NOMO-1 treated with DMSO at 0.1 percent for 48 hours (cell line): Measurements from ENCODE around the gene CDKN2A.

Source experiments
- DNase-seq: peaks from one replicate; lab custom pipeline; 2025; ENCODE audit not compliant: unreplicated experiment; lab: John Stamatoyannopoulos, UW

The CDKN2A gene

DNA sequence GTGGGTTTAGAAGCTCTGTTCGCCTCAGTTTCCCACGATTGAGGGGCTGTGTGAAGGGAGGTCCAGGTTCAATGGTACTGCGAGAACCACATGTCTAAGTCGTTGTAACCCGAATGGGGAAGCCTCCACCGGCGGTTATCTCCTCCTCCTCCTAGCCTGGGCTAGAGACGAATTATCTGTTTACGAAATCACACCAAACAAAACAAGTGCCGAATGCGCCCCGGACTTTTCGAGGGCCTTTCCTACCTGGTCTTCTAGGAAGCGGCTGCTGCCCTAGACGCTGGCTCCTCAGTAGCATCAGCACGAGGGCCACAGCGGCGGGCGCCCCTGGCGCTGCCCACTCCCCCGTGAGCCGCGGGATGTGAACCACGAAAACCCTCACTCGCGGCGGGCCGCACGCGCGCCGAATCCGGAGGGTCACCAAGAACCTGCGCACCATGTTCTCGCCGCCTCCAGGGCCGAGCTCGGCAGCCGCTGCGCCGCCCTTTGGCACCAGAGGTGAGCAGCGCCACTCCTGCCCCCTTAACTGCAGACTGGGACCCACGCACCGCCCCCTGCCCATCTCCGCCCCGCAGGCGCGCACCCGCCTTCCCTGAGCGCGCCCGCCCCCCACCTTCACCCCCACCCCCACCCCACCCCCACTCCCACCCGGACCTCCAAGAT is at the start of gene CDKN2A:
TSS of gene CDKN2A (minus strand) at position 500 of the 663 bp plus-strand sequence.
- DNase-seq = no peak

DNA sequence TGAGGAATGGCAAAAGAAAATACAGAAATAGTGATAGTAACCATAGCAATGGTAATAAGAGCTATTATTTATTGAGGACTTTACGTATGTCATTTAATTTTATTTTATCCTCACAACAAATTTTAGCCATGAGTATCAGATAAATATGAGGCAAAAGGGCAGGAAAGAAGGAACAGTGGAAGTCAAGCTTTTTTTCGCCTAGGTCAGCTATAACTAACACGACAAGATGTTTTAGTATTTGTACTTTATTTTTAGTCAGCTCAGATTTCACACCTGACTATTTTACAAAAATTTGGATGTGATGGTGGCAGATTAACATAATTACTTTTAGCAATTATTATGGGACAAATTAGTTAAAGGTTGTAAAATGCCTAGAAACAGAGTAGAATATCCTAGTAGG is 49.7 kb upstream of the CDKN2A start:
- no peak for DNase-seq

GRCh38 chr9:22041775-22042174 is 47.6 kb upstream of the CDKN2A start:
- no peak for DNase-seq

DNA sequence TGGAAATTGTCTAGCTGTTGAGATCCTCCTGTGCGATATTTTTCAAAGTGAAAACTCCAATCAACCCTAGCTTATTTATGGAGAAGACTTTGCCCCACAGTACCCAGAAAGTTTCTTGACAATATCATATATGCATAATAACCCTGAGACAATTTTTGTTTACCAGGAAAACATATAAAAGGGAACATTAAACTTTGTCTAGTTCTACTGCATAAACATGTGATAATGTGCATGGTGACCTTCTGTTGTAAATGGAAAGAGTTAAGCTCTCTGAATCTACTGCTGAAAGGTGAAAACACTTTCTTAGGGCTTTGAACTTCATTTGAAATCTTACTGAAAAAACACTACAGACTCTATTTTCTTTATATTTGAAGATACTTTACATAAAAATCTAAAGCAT is 47.2 kb upstream of the CDKN2A start:
- DNase-seq = no peak

DNA sequence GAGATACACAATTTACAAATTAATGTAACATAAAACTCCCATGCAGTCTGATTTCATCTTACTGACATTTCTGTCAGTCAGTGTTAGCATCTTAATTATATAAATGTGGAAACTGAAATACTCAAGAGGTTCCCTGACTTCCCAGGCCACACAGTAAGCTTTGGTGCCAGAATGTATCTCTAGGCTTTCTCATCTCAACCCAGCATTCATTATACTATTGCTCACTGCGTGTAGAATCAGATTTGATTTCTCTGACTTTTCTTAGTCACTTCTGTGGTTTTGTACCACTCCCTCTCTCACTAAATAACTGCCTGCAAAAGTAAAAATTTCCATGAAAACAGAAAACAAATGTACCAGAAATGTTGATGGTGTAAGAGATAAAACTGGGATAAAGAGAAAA is 46.6 kb upstream of the CDKN2A start:
- no peak for DNase-seq

- DNase-seq = no peak
Measured at GRCh38 chr9:22039258-22039657, 45.1 kb upstream of the CDKN2A start.

- DNase-seq = no peak
Measured at GRCh38 chr9:22037954-22038690, 43.9 kb upstream of the CDKN2A start.

DNA sequence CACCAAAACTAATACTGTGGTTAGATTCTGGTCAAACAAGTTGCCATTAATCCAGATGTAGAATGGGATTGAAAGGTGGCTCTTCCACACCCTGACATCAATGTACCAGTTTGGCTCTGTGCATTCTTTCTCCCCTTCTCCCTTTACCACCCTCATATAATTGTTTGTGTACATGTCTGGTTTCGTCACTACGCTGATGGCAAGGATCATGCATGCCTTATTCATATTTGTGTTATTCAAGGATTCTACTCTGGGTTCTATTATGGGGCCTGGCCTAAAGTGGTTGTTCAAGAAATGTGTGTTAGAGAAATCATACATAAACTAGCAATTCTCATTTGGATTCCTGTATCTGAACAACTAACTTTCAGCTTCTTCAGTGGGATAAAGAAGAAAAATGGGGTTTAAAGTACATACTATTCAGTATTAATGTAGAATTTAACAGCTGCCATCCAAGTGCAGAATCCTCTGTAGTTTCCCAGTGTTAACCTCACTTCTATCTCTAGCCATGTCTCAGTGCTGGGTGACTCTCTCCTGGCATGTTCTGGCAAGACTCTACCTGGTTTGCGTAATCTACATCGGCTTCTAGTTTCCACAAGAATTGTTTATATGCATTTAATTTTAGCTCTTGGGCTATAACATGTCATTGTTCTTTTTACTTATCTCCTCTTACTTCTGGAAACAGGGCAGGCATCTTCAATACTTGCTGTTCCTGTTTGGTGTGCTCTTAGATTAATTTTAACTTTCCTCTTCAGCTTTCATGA is 42.9 kb upstream of the CDKN2A start:
- DNase-seq = no peak

DNA sequence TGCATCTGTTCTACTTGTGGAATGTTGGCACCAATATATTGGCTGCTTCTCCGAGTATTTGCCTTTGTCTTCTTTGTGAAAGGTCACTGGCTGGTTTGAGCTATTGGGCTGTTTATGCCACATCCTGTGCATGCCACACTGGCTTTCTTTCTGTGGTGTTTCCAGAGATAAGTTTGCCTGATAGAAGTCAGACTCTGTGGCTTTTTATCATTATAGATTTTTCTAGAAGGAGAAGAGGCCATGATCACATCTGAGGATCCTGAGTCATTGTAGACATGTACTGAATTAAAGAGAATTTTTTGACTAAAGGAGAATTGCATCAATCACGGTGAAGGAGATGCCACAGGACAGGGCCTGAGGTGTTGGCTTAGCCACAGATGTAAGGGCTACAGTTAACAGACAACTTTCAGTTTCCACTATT is 41.4 kb upstream of the CDKN2A start:
- no peak for DNase-seq

- DNase-seq = no peak
Measured at GRCh38 chr9:22033012-22033630, 38.9 kb upstream of the CDKN2A start.

GRCh38 chr9:22031655-22032411 is 37.6 kb upstream of the CDKN2A start:
- DNase-seq = no peak

DNA sequence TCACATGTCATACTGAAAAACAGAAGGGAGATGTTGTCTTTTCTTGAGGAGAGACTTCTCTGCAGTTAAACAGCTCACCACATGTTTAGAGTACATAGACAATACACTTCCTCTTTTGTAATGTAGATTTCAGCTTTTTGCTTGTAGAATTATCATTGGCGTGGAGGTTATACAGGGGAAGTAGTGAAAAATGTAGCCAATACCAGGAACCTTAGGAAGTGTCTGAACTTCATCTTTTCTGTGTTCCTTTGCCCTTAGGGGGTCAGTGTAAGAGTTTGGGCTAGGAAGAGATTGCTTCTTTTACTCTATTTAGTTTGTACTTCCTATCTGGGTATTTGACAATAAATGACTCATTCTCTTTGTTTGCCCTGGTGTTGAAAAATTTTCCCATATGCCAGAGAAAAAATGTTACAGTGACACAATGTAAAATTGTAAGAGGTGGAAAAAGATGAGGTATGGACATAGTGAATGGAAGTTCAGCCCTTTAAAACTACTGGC is 36.0 kb upstream of the CDKN2A start:
- DNase-seq = no peak

DNA sequence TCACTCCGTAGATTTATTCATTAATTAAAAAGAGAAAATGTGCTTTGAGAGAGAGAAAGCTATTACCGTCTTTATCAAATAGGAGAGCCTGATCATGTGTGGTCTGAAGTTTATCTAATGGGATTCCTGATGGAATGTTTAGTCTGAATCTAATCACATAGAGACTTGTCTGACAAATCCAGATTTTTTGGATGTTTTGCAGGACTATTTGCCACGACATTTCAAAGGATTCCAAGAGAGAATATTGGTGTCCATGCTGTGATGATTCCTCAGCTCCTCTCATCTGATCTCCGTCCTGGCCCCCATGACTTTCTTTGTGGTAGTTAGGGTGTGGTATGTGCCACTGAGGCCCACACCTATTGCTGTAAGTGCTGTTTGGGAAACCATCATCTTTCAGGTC is 35.0 kb upstream of the CDKN2A start:
- no peak for DNase-seq

- DNase-seq = no peak
Measured at GRCh38 chr9:22028394-22028793, 34.2 kb upstream of the CDKN2A start.

- DNase-seq = no peak
Measured at GRCh38 chr9:22026696-22027095, 32.5 kb upstream of the CDKN2A start.

- DNase-seq = no peak
Measured at GRCh38 chr9:22022396-22022795, 28.2 kb upstream of the CDKN2A start.

- DNase-seq = no peak
Measured at GRCh38 chr9:22010866-22011625, 16.9 kb upstream of the CDKN2A start.

DNA sequence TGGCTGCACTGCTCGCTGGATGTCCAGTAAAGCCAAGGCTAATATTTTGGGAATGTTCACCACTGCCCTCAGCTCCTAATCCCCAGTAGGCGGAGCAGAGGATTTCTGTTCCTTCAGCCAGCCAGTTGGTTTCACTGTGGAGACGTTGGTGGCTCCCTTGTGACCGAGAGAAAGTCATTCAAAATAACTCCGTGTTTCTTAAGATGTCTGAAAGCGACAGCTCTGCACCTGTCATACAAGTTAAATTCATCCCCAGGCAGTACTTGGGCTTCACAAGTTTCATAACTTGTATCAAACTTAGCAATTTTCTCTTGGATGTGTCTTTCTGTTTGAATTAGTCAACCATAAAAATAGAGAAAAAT is 15.3 kb upstream of the CDKN2A start:
- no peak for DNase-seq

DNA sequence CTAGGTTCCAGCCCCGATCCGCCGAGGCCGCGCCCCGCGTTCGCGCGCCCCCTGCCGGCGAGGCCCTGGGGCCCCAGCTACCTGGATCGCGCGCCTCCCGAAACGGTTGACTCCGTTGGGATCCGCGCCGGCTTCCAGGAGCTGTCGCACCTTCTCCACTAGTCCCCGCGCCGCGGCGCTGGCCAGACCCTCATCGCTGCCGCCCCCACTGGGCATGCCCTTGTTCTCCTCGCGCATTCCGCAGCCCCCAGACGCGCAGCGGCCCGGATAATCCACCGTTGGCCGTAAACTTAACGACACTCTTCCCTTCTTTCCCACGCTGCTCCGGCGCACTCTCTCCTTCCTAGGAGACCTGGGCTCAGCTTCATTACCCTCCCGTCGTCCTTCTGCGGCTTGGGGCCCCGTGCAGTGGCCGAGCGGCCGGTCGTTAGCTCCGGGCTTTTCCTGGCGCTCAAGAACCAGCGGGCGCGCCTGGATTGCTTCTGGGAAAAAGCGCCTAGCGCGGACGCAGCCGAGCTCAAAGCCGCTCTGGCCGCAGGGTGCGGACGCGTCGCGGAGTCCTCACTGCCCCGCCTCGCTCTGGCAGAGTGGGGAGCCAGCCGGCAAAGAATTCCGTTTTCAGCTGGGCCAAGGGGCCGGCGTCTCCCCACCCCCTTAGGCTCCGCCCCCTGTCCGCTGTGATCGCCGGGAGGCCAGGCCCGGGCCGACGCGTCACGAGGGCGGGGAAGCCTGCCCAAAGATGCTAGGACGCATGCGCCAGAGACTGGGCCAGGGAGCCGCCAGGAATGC is 14.7 kb upstream of the CDKN2A start, which contains the start of gene CDKN2B:
TSS of gene CDKN2B (minus strand) at position 589 of the 789 bp plus-strand sequence. CDS start at position 237, 352 bp downstream.
- no peak for DNase-seq
